Nephron (organoid): ENCODE data around the gene PERP.
"Not testable (repeated sequence)": the region's sequence is repeated elsewhere in the genome, so short reads cannot be mapped to it uniquely, and the experiment has no call there.

Source experiments
- H3K27ac Mint-ChIP-seq, 3 experiments: 2 replicates each; pipeline ENCODE4 v1.8.0; 2020; ENCODE audit warnings: mixed read lengths in 3 of 3, mild to moderate bottlenecking in 2 of 3, moderate library complexity in 1 of 3
- H3K27me3 Mint-ChIP-seq: 2 replicates; pipeline ENCODE4 v1.8.0; 2021; ENCODE audit warnings: low read depth, mild to moderate bottlenecking, moderate library complexity, mixed read lengths
- H3K36me3 Mint-ChIP-seq: 2 replicates; pipeline ENCODE4 v1.8.0; 2020; ENCODE audit warnings: low read depth, mixed read lengths
- H3K4me1 Mint-ChIP-seq: 2 replicates; pipeline ENCODE4 v1.8.0; 2020; ENCODE audit warnings: mixed read lengths
- H3K4me3 Mint-ChIP-seq, 3 experiments: 2 replicates each; pipeline ENCODE4 v1.8.0; 2020; ENCODE audit warnings: mild to moderate bottlenecking in 3 of 3, mixed read lengths in 3 of 3, moderate library complexity in 2 of 3
- H3K9me3 Mint-ChIP-seq: 2 replicates; pipeline ENCODE4 v1.8.0; 2020; ENCODE audit warnings: mixed read lengths
- TF ChIP-seq, protein P1 (sequence below), 3 experiments: fragments of 200-600 bp; sonication (generic); IDR thresholded peaks; one replicate each; pipeline ENCODE4 v1.5.0; 2021; ENCODE audit warnings: antibody characterized with exemption in 3 of 3; ENCODE audit not compliant: unreplicated experiment in 3 of 3

PERP gene

DNA sequence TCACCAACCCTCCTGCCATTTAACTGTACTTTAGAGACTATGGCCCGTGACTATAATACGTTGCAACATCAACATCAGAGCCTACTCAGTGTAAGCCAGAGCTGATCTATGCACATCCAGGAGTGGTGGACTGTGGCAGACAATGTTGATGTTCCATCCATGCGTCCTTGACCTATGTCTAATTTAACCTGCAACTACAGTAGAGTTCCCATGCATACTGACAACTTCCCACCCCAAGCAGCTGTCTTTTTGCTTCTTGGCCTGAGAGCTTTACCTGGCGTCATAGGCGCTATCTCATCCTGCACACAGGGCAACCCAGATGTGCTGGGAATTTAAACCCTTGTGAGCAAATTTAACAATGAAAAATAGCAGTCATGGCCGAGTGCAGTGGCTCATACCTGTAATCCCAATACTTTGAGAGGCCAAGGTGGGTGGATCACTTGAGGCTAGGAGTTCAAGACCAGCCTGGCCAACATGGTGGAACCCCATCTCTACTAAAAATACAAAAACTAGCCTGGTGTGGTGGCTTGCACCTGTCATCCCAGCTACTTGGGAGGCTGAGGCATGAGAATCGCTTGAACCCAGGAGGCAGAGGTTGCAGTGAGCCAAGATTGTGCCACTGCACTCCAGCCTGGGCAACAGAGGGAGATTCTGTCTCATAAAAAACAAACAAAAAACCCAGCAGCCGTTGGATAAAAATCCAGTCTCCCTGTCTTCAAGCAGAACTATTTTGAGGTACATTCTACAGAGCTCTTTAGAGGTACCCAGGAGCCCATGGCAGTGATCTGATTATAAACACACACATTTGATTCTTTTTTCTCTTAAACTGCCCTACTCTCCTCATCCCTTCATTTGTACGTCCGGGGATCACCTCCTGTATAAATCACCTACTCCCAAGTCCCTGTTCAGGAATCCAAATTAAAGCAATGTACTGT is 22.0 kb downstream of the PERP start:
- Mint-ChIP-seq H3K27me3 (no peaks in the 10 kb centered on the region), H3K4me3 (no peak overlapping the region), H3K9me3 (peaks cover 9% of the 10 kb centered on the region), H3K4me1 (no peaks in the 10 kb centered on the region), H3K36me3 (no peaks in the 10 kb centered on the region), H3K27ac (no peak overlapping the region)
- TF ChIP-seq, protein P1, sequence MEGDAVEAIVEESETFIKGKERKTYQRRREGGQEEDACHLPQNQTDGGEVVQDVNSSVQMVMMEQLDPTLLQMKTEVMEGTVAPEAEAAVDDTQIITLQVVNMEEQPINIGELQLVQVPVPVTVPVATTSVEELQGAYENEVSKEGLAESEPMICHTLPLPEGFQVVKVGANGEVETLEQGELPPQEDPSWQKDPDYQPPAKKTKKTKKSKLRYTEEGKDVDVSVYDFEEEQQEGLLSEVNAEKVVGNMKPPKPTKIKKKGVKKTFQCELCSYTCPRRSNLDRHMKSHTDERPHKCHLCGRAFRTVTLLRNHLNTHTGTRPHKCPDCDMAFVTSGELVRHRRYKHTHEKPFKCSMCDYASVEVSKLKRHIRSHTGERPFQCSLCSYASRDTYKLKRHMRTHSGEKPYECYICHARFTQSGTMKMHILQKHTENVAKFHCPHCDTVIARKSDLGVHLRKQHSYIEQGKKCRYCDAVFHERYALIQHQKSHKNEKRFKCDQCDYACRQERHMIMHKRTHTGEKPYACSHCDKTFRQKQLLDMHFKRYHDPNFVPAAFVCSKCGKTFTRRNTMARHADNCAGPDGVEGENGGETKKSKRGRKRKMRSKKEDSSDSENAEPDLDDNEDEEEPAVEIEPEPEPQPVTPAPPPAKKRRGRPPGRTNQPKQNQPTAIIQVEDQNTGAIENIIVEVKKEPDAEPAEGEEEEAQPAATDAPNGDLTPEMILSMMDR (IDR thresholded peaks at IDR 0.05; ENCODE audit: unreplicated experiment in 3 of 3), result no peak

DNA sequence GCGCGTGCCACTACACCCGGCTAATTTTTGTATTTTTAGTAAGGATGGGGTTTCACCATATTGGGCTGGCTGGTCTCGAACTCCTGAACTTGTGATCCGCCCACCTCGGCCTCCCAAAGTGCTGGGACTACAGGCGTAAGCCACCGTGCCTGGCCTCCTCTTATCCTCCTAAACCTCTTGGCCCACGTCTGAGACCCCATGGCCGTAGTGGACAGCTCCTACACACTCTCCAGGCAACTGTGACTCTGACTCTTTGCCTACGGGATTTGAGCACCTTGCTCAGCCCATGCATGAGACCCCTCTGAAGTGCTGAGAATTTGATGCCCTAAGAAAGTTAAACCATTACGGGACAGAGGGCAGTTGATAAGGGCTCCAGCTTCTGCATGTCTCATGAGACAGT is 25.0 kb downstream of the PERP start:
- Mint-ChIP-seq H3K27me3 (no peaks in the 10 kb centered on the region), H3K4me1 (no peaks in the 10 kb centered on the region), H3K27ac (no peak overlapping the region), H3K9me3 (peaks cover 18% of the 10 kb centered on the region), H3K36me3 (no peaks in the 10 kb centered on the region), H3K4me3 (no peak overlapping the region)
- TF ChIP-seq, protein P1 (IDR thresholded peaks at IDR 0.05; ENCODE audit: unreplicated experiment in 3 of 3), result no peak

DNA sequence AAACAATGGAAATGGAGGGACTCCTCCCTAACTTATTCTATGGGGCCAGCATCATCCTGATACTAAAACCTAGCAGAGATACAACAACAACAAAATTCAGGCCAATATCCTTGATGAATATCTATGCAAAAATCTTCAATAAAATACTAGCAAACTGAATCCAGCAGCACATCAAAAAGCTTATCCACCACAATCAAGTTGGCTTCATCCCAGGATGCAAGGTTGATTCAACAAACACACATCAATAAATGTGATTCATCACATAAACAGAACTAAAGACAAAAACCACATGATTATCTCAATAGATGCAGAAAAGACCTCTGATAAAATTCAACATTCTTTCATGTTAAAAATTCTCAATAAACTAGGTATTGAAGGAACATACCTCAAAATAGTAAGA is 27.7 kb downstream of the PERP start:
- H3K4me1 Mint-ChIP-seq, H3K27ac Mint-ChIP-seq, H3K4me3 Mint-ChIP-seq, H3K36me3 Mint-ChIP-seq, H3K27me3 Mint-ChIP-seq: not testable (repeated sequence)
- H3K9me3 Mint-ChIP-seq, result peaks cover 25% of the 10 kb centered on the region

DNA sequence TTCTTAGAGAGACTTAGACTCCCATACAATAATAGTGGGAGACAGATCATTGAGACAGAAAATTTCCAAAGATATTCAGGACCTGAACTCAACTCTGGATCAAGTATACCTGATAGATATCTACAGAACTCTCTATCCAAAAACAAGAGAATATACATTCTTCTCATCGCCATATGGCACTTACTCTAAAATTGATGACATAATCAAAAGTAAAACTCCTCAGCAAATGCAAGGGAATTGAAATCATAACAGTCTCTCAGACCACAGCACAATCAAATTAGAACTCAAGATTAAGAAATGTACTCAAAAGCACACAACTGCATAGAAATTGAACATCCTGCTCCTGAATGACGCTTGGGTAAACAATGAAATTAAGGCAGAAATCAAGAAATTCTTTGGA is 28.7 kb downstream of the PERP start:
- Mint-ChIP-seq H3K27ac (no peak overlapping the region), H3K4me3 (no peak overlapping the region), H3K4me1 (no peaks in the 10 kb centered on the region), H3K36me3 (no peaks in the 10 kb centered on the region), H3K9me3 (peaks cover 32% of the 10 kb centered on the region), H3K27me3 (no peaks in the 10 kb centered on the region)
- TF ChIP-seq, protein P1 (IDR thresholded peaks at IDR 0.05; ENCODE audit: unreplicated experiment in 3 of 3), result no peak

DNA sequence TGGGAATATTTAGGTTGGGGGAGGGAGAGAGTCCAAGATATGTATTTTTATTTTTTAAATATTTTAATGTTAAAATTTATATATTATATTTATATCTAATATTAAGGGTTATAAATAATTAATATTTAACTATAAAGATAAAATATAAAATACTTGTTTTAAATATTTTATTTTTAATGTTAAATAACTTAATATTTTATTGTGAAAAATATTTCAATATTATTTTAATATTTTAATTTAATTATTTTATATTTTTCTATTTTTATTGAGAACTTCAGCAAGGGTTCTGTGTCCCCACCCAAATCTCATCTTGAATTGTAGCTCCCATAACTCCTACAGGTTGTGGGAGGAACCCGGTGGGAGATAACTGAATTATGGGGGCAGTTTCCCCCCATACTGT is 34.0 kb downstream of the PERP start:
- TF ChIP-seq, protein P1 (IDR thresholded peaks at IDR 0.05; ENCODE audit: unreplicated experiment in 3 of 3), result no peak
- Mint-ChIP-seq H3K27ac (no peak overlapping the region), H3K9me3 (peaks cover 21% of the 10 kb centered on the region), H3K4me3 (no peak overlapping the region), H3K27me3 (no peaks in the 10 kb centered on the region), H3K4me1 (no peaks in the 10 kb centered on the region), H3K36me3 (no peaks in the 10 kb centered on the region)

DNA sequence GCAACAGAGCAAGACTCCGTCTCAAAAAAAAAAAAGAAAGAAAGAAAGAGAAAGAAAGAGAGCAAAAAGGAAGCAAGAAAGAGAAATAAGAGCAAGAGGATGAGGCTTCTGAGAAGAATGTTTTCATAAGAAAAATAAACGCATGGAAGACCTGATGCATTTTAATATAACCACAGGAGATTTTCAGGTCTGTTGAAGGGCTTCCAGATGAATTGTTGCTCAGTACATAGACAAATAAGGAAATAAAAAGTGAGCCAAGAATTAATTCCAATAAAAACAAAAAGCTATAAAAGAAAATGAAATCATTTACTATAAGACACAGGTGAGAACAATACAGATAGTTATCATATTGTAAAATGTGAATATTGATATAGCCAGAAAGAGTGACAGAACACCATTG is 43.5 kb downstream of the PERP start:
- TF ChIP-seq, protein P1 (IDR thresholded peaks at IDR 0.05; ENCODE audit: unreplicated experiment in 3 of 3), result no peak

More for the DNA sequence above, 43.5 kb downstream of the PERP start:
- Mint-ChIP-seq H3K9me3 (peaks cover 4% of the 10 kb centered on the region), H3K4me1 (no peaks in the 10 kb centered on the region), H3K4me3 (no peak overlapping the region), H3K27me3 (peaks cover 7% of the 10 kb centered on the region), H3K27ac (no peak overlapping the region), H3K36me3 (no peaks in the 10 kb centered on the region)
